ENCODE measurements around the gene TCF3. TPM values are rescaled to one million over a fixed set of nuclear protein-coding genes. Genes with fewer than 3 reads are reported as not detected.
A peak's percentile ranks its signal among the peaks of the same experiment; 100 is the strongest.

Gene TCF3
- total RNA-seq, 4 donors from 2014 or later, result 23.4 to 299 (median 37.3) TPM

- no peaks in the 10 kb centered on the region for H3K27me3 ChIP-seq
- WGBS, 2 donors, result 92 to 93% methylated on average over 13 to 15 of the region's 15 CpGs
These were observed 53.0 kb downstream of the TCF3 start for GRCh38 chr19:1599460-1599846.

GRCh38 chr19:1598777-1599459 is 53.5 kb downstream of the TCF3 start:
- Histone ChIP-seq H3K36me3 (peaks cover 6 to 77% (median 22%) of the 10 kb centered on the region in 3 donors), H3K27ac (no peak overlapping the region), H3K27me3 (no peaks in the 10 kb centered on the region), H3K4me1 (peaks cover 0 to 13% (median 5%) of the 10 kb centered on the region in 4 donors), H3K4me3 (no peak overlapping the region), H3K9me3 (no peaks in the 10 kb centered on the region)
- DNase-seq (ENCODE audit: low spot score in 2 of 2), result no peak
- TF ChIP-seq, protein P1, sequence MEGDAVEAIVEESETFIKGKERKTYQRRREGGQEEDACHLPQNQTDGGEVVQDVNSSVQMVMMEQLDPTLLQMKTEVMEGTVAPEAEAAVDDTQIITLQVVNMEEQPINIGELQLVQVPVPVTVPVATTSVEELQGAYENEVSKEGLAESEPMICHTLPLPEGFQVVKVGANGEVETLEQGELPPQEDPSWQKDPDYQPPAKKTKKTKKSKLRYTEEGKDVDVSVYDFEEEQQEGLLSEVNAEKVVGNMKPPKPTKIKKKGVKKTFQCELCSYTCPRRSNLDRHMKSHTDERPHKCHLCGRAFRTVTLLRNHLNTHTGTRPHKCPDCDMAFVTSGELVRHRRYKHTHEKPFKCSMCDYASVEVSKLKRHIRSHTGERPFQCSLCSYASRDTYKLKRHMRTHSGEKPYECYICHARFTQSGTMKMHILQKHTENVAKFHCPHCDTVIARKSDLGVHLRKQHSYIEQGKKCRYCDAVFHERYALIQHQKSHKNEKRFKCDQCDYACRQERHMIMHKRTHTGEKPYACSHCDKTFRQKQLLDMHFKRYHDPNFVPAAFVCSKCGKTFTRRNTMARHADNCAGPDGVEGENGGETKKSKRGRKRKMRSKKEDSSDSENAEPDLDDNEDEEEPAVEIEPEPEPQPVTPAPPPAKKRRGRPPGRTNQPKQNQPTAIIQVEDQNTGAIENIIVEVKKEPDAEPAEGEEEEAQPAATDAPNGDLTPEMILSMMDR (IDR thresholded peaks at IDR 0.05), result no peak
- no peak for TF ChIP-seq POLR2A (IDR thresholded peaks at IDR 0.05)
- TF ChIP-seq EP300 (IDR thresholded peaks at IDR 0.05), result no peak
- WGBS, 2 donors, result 86 to 88% methylated on average over 18 to 20 of the region's 20 CpGs

More at GRCh38 chr19:1599460-1599846, 53.0 kb downstream of the TCF3 start:
- Histone ChIP-seq H3K4me1 (peaks cover 0 to 19% (median 10%) of the 10 kb centered on the region in 4 donors), H3K9me3 (no peaks in the 10 kb centered on the region), H3K4me3 (no peak overlapping the region), H3K36me3 (peaks cover 6 to 72% (median 22%) of the 10 kb centered on the region in 3 donors), H3K27ac (no peak overlapping the region)
- DNase-seq (ENCODE audit: low spot score in 2 of 2), result no peak
- TF ChIP-seq EP300 (IDR thresholded peaks at IDR 0.05) (no peak), POLR2A (IDR thresholded peaks at IDR 0.05) (no peak)
- TF ChIP-seq, protein P1 (IDR thresholded peaks at IDR 0.05), result no peak

DNA sequence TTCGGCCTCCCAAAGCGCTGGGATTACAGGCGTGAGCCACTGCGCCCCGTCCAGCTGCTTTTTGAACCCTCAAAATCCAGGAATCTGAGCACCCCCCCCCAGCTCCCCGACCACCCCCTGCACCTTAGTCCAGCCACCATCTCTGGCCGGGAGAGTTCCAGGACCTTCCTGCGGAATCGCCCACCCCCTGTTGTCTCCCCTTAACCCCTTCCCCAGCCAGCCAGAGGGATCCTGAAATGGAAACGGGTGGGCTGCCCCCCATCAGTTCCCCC is 59.0 kb downstream of the TCF3 start:
- peak overlapping the region in 3 of 4 donors; percentile 71 to 98 (median 77) for H3K27ac ChIP-seq
- TF ChIP-seq POLR2A (IDR thresholded peaks at IDR 0.05), result no peak
- TF ChIP-seq, protein P1 (IDR thresholded peaks at IDR 0.05), result no peak
- TF ChIP-seq EP300 (IDR thresholded peaks at IDR 0.05), result no peak
- H3K4me3 ChIP-seq, result peak overlapping the region in 2 of 4 donors; percentile 63 to 95
- 49 to 51% methylated on average over 10 of the region's 10 CpGs for WGBS, 2 donors
- no peaks in the 10 kb centered on the region for H3K27me3 ChIP-seq
- peaks cover 6 to 43% (median 10%) of the 10 kb centered on the region in 3 donors for H3K36me3 ChIP-seq
- H3K4me1 ChIP-seq, result peaks cover 0 to 36% (median 18%) of the 10 kb centered on the region in 4 donors
- no peak for DNase-seq (ENCODE audit: low spot score in 2 of 2)
- no peaks in the 10 kb centered on the region for H3K9me3 ChIP-seq

GRCh38 chr19:1592755-1593500 is 59.5 kb downstream of the TCF3 start, which contains the start of gene MBD3:
MBD3 (minus strand) TSS chr19:1592865; CDS start chr19:1592631, 234 bp downstream.
- no peaks in the 10 kb centered on the region for H3K9me3 ChIP-seq
- TF ChIP-seq EP300 (IDR thresholded peaks at IDR 0.05) (peak in 1 of 2 donors; percentile 63), POLR2A (IDR thresholded peaks at IDR 0.05) (peak in 1 of 2 donors; percentile 25)
- TF ChIP-seq, protein P1 (IDR thresholded peaks at IDR 0.05), result peak in 2 of 5 experiments; percentile 47 to 54
- WGBS, 2 donors, result 2 to 3% methylated on average over 18 to 29 of the region's 68 CpGs
- H3K4me3 ChIP-seq, result peak within 1 kb of the TSS; percentile 81 to 95 (median 88)
- H3K27me3 ChIP-seq, result no peaks in the 10 kb centered on the region
- peaks cover 0 to 36% (median 18%) of the 10 kb centered on the region in 4 donors for H3K4me1 ChIP-seq
- DNase-seq (ENCODE audit: low spot score in 2 of 2), result peak; percentile 80 to 84
- peaks cover 6 to 38% (median 8%) of the 10 kb centered on the region in 3 donors for H3K36me3 ChIP-seq
- peak within 1 kb of the TSS; percentile 87 to 98 (median 92) for H3K27ac ChIP-seq

Data from tibial nerve (tissue), 4 donors.